Measurements from ENCODE around the gene ADAM19.

- TF ChIP-seq EZH2 (IDR thresholded peaks at IDR 0.05) (no peak), CTCF (IDR thresholded peaks at IDR 0.05) (peak; percentile 60), EZH2phosphoT487 (IDR thresholded peaks at IDR 0.05) (no peak)
Measured at GRCh38 chr5:157431544-157432200, 143.9 kb downstream of the ADAM19 start.
